ENCODE measurements around the gene AKIRIN1.

GRCh38 chr1:38962113-38962512 is 29.0 kb upstream of the AKIRIN1 start:
- no peak for TF ChIP-seq EZH2 (IDR thresholded peaks at IDR 0.05; ENCODE audit: borderline replicate concordance, low read length)
- TF ChIP-seq, protein P1, sequence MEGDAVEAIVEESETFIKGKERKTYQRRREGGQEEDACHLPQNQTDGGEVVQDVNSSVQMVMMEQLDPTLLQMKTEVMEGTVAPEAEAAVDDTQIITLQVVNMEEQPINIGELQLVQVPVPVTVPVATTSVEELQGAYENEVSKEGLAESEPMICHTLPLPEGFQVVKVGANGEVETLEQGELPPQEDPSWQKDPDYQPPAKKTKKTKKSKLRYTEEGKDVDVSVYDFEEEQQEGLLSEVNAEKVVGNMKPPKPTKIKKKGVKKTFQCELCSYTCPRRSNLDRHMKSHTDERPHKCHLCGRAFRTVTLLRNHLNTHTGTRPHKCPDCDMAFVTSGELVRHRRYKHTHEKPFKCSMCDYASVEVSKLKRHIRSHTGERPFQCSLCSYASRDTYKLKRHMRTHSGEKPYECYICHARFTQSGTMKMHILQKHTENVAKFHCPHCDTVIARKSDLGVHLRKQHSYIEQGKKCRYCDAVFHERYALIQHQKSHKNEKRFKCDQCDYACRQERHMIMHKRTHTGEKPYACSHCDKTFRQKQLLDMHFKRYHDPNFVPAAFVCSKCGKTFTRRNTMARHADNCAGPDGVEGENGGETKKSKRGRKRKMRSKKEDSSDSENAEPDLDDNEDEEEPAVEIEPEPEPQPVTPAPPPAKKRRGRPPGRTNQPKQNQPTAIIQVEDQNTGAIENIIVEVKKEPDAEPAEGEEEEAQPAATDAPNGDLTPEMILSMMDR (conservative IDR thresholded peaks at IDR 0.05 in 1 of 2, IDR thresholded peaks at IDR 0.05 in 1 of 2; ENCODE audit: extremely low read depth in 1 of 2, insufficient read depth in 1 of 2, low read depth in 1 of 2, low read length in 2 of 2): no peak
